LNCaP clone FGC (cell line): ENCODE data around the gene ENOSF1.

Experiments used
- DNase-seq: peaks from one replicate; pipeline ENCODE4 v3.0.0-alpha.2; 2011; ENCODE audit warnings: low read depth
- H3K4me3 ChIP-seq: 2 replicates; pipeline ENCODE4 v1.5.1; 2011; ENCODE audit warnings: mild to moderate bottlenecking, low read depth, low read length, control low read depth
- TF ChIP-seq, protein P1 (sequence below): IDR thresholded peaks from 2 replicates; pipeline ENCODE4 v1.5.1; 2012; ENCODE audit warnings: mild to moderate bottlenecking; ENCODE audit not compliant: control insufficient read depth, insufficient read depth; ENCODE audit errors: extremely low read depth

Gene ENOSF1

DNA sequence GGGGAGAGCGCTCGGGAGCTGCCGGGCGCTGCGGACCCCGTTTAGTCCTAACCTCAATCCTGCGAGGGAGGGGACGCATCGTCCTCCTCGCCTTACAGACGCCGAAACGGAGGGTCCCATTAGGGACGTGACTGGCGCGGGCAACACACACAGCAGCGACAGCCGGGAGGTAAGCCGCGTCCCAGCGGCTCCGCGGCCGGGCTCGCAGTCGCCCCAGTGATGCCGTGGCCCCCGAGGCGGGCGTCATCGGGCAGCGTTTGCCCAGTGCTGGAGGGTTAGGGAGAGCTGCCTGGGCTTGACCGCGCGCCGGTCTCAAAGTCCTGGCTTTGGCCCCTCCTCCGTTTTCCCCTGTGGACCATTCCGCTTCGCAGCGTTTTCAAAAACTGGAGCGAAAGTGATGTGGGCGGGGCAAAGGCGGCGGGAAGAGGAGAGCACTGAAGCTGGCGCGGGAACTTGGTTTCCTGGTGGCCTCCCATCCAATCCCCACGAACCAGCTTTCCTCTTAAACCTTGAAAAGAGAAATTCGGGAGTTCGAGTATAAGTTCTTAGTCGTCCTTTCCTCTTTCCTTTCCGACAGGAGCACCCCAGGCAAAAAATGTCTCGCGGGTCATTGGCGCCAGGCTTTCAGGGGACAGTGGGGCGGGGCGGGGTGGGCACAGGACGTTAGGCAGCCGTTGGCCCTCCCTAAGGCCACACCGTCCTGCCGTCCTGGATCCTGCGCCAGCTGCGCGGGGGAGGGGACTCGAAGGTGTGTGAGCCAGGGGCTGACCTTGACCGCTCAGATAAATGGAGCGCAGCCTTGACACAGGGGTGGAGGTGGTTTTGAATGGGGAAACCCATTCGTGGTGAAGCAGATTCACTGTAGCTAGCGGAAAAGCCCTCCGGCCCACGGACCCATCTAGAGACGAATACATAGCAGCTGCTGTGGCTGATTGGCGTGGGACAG, 54.2 kb downstream of the ENOSF1 start:
- TF ChIP-seq, protein P1, sequence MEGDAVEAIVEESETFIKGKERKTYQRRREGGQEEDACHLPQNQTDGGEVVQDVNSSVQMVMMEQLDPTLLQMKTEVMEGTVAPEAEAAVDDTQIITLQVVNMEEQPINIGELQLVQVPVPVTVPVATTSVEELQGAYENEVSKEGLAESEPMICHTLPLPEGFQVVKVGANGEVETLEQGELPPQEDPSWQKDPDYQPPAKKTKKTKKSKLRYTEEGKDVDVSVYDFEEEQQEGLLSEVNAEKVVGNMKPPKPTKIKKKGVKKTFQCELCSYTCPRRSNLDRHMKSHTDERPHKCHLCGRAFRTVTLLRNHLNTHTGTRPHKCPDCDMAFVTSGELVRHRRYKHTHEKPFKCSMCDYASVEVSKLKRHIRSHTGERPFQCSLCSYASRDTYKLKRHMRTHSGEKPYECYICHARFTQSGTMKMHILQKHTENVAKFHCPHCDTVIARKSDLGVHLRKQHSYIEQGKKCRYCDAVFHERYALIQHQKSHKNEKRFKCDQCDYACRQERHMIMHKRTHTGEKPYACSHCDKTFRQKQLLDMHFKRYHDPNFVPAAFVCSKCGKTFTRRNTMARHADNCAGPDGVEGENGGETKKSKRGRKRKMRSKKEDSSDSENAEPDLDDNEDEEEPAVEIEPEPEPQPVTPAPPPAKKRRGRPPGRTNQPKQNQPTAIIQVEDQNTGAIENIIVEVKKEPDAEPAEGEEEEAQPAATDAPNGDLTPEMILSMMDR: no peak
- DNase-seq: peak; percentile 75
- H3K4me3 ChIP-seq: peak overlapping the region; percentile 88

DNA sequence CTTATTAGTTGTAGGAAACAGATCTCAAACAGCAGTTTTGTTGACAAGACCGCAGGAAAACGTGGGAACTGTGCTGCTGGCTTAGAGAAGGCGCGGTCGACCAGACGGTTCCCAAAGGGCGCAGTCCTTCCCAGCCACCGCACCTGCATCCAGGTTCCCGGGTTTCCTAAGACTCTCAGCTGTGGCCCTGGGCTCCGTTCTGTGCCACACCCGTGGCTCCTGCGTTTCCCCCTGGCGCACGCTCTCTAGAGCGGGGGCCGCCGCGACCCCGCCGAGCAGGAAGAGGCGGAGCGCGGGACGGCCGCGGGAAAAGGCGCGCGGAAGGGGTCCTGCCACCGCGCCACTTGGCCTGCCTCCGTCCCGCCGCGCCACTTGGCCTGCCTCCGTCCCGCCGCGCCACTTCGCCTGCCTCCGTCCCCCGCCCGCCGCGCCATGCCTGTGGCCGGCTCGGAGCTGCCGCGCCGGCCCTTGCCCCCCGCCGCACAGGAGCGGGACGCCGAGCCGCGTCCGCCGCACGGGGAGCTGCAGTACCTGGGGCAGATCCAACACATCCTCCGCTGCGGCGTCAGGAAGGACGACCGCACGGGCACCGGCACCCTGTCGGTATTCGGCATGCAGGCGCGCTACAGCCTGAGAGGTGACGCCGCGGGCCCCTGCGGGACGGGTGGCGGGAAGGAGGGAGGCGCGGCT, 55.0 kb downstream of the ENOSF1 start, which contains the start of gene TYMS:
TYMS (plus strand) TSS at position 343 of the 690 bp plus-strand sequence; CDS start at position 433, 90 bp downstream.
- peak; percentile 39 for DNase-seq
- TF ChIP-seq, protein P1: peak; percentile 20
- peak within 1 kb of the TSS; percentile 88 for H3K4me3 ChIP-seq

DNA sequence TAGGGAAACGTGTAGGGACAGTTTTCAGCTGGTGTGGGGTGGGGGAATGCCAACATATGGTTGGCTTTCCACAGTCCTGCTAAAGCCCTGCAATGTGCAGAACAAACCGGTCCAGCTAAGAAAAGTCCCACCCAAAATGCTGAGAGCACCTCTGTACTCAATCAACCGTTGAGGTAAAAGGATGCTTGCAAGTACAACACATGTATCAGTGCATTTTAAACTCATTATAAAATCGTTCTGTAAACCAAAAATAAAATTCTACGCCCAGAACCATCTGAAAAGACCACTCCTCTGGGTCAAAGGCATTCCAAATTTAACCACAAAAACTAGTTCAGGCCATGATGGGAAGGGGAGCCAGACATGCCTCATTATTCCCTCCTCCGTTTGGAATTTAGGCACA, 57.0 kb downstream of the ENOSF1 start:
- TF ChIP-seq, protein P1: no peak
- no peak for DNase-seq
- H3K4me3 ChIP-seq: no peak overlapping the region

DNA sequence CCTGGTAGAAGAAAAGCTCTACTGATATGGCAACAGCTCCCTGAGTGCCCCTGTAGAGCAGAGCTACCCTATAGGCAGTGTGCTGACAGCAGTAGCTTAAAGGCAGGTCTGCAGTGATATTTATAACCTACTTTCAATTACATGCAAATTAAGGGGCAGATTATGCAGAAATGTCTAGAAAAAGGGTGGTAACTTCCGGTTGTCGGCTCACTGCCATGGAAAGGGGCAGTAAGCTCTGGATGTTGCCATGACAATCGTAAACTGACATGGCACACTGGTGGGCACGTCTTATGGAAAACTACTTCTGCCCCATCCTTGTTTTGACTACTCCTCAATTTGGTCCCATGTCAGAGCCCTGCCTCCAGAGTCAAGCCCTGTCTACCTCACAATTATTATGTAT, 57.8 kb downstream of the ENOSF1 start:
- no peak overlapping the region for H3K4me3 ChIP-seq
- no peak for DNase-seq
- TF ChIP-seq, protein P1: no peak

DNA sequence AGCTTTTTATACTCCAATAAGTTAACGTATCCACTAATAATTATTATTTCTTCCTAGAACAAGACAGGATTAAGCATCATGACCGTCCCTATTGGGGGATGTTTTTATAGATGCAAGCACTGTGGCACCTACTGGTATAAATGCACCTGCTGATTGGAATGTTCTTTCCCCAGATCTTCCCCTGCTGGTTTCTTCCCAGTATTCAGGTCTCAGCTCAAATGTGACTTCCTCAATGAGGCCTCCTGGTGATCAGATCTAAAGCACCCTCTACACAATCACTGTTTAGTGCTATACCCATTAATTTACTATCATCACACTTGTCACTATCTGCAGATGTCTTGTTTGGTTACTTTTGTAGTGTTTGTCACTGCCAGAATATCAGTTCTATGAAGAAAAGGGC, 58.9 kb downstream of the ENOSF1 start:
- no peak for DNase-seq
- no peak overlapping the region for H3K4me3 ChIP-seq
- TF ChIP-seq, protein P1: no peak

DNA sequence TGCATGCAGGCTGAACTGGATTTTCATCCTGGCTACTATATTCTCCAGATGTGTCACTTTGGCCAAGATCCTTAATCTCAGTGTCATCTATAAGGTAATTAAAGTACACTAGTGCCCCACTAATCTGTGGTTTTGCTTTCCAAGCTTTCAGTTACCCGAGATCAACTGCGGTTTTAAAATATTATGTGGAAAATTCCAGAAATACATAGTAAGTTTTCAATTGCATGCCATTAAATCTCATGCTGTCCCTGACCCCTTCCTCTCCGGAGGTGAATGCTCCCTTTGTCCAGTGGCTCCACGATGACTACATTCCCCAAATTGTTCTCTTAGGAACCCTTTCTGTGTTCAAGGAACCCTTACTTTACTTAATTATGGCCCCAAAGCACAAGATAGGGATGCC, 60.3 kb downstream of the ENOSF1 start:
- no peak for DNase-seq
- TF ChIP-seq, protein P1: no peak
- no peak overlapping the region for H3K4me3 ChIP-seq
